Lung (tissue), 12 donors: ENCODE measurements around the gene REG3G. TPM values are rescaled to one million over a fixed set of nuclear protein-coding genes. Genes with fewer than 3 reads are reported as not detected.

ENCODE experiments used
- ATAC-seq: fragments of 200-7000 bp; cut with Tn5 transposase; one replicate; pipeline ENCODE4 v1.9.1; 2020; ENCODE audit warnings: moderate number of reproducible peaks; ENCODE audit not compliant: insufficient read depth, low FRiP score
- DNase-seq, 3 donors: peaks; one replicate each; pipeline ENCODE4 v3.0.0-alpha.2; 2013 to 2017
- H3K27ac ChIP-seq, 2 donors: one replicate each; pipeline ENCODE4 v1.5.1; 2013; ENCODE audit warnings: mild to moderate bottlenecking in 2 of 2, moderate library complexity in 2 of 2, control low read depth in 1 of 2, inconsistent platforms in 1 of 2, low read depth in 1 of 2, low read length in 1 of 2
- H3K27me3 ChIP-seq, 3 donors: one replicate each; pipeline ENCODE4 v1.5.1; 2013; ENCODE audit warnings: low read length in 2 of 3; ENCODE audit not compliant: control insufficient read depth in 3 of 3, insufficient read depth in 3 of 3
- H3K36me3 ChIP-seq, 4 donors: one replicate each; pipeline ENCODE4 v1.5.1; 2013; ENCODE audit warnings: low read length in 4 of 4, mild to moderate bottlenecking in 1 of 4, moderate library complexity in 1 of 4; ENCODE audit not compliant: control insufficient read depth in 4 of 4, insufficient read depth in 4 of 4
- H3K4me1 ChIP-seq, 5 donors: one replicate each; pipeline ENCODE4 v1.5.1; 2013; ENCODE audit warnings: low read length in 5 of 5, mild to moderate bottlenecking in 2 of 5, moderate library complexity in 1 of 5; ENCODE audit not compliant: control insufficient read depth in 5 of 5, insufficient read depth in 5 of 5
- H3K4me3 ChIP-seq: one replicate; pipeline ENCODE4 v1.5.1; 2013; ENCODE audit warnings: mild to moderate bottlenecking, control low read depth, moderate library complexity
- H3K9ac ChIP-seq, 2 donors: one replicate each; pipeline ENCODE4 v1.5.1; 2013; ENCODE audit warnings: low read length in 2 of 2, control low read depth in 1 of 2; ENCODE audit not compliant: insufficient read depth in 1 of 2
- H3K9me3 ChIP-seq, 4 donors: one replicate each; pipeline ENCODE4 v1.5.1; 2013; ENCODE audit warnings: low read length in 3 of 4, mild to moderate bottlenecking in 1 of 4, moderate library complexity in 1 of 4; ENCODE audit not compliant: control insufficient read depth in 4 of 4, insufficient read depth in 3 of 4
- CTCF ChIP-seq: IDR thresholded peaks from 2 replicates; pipeline ENCODE4 v1.5.1; 2012; ENCODE audit warnings: mild to moderate bottlenecking; ENCODE audit errors: control extremely low read depth, extremely low read depth
- WGBS, 2 donors: extraction: QIAGEN DNeasy Blood & Tissue Kit; methylation state at CpG; one replicate each; pipeline ENCODE4 v1.1.7; 2013; 5-methylcytosine and 5-hydroxymethylcytosine counted together
- polyA plus RNA-seq, 2 donors: library from polyadenylated mRNA; stranded (reverse); fragments of 200-250 nt; gene quantifications; one replicate each; pipeline ENCODE4 v1.2.1, GENCODE V29; 2013
- total RNA-seq, 2 donors: library from RNA; depleted of rRNA in 1 of 2; stranded (reverse); fragments of >200 nt in 1 of 2; gene quantifications; one replicate each; pipeline ENCODE4 v1.2.1, GENCODE V29; 2014 to 2021
- donor health status: control.
- donor health status: control.
- donor health status: Bipolar disorder and iron deficiency.
- donor health status: healthy.
- donor health status: DM: yes; HTN: yes; CAD: no.

REG3G gene
- total and polyA plus RNA-seq, 4 donors: 0.13 to 0.58 (median 0.43) TPM; not detected in 1

GRCh38 chr2:79071078-79071477, 45.6 kb downstream of the REG3G start:
- Histone ChIP-seq H3K4me3 (no peak overlapping the region), H3K27ac (no peak overlapping the region), H3K36me3 (no peaks in the 10 kb centered on the region), H3K4me1 (no peaks in the 10 kb centered on the region), H3K9me3 (peaks cover 0 to 3% (median 1%) of the 10 kb centered on the region in 4 donors), H3K9ac (no peak overlapping the region), H3K27me3 (no peaks in the 10 kb centered on the region)
- DNase-seq (peak in 1 of 3 donors; percentile 4), ATAC-seq (no peak)
- 72 to 85% methylated on average over 2 of the region's 2 CpGs for WGBS, 2 donors
- no peak for TF ChIP-seq CTCF

Other genes starting within 250 kb of the REG3G start
- 1 to 10 TPM in 1 of 2 donors, not detected in 1; 4.0 TPM for gene REG1B, start 62.3 kb downstream of the REG3G start, total RNA-seq
- under 1 TPM; 0.56 to 0.75 TPM for gene REG1B, start 62.3 kb downstream of the REG3G start, polyA plus RNA-seq
- gene REG1A, start 94.8 kb downstream of the REG3G start, total RNA-seq: 1 to 10 TPM in 1 of 2 donors, not detected in 1; 9.2 TPM
- 1 to 10 TPM; 2.3 to 4.7 TPM for gene REG1A, start 94.8 kb downstream of the REG3G start, polyA plus RNA-seq
- not detected for gene REG3A, start 134.1 kb downstream of the REG3G start, total RNA-seq
- gene REG3A, start 134.1 kb downstream of the REG3G start, polyA plus RNA-seq: under 1 TPM in 1 of 2 donors, not detected in 1; 0.96 TPM